Inflammatory macrophage treated with lipopolysaccharide for 4 hours (primary cell): ENCODE data around the gene LILRB2.
A peak's percentile ranks its signal among the peaks of the same experiment; 100 is the strongest.
"Not testable (repeated sequence)": the region's sequence is repeated elsewhere in the genome, so short reads cannot be mapped to it uniquely, and the experiment has no call there.

Experiments used
- DNase-seq: peaks from one replicate; pipeline ENCODE4 v3.0.0-alpha.2; 2020

Gene LILRB2

DNA sequence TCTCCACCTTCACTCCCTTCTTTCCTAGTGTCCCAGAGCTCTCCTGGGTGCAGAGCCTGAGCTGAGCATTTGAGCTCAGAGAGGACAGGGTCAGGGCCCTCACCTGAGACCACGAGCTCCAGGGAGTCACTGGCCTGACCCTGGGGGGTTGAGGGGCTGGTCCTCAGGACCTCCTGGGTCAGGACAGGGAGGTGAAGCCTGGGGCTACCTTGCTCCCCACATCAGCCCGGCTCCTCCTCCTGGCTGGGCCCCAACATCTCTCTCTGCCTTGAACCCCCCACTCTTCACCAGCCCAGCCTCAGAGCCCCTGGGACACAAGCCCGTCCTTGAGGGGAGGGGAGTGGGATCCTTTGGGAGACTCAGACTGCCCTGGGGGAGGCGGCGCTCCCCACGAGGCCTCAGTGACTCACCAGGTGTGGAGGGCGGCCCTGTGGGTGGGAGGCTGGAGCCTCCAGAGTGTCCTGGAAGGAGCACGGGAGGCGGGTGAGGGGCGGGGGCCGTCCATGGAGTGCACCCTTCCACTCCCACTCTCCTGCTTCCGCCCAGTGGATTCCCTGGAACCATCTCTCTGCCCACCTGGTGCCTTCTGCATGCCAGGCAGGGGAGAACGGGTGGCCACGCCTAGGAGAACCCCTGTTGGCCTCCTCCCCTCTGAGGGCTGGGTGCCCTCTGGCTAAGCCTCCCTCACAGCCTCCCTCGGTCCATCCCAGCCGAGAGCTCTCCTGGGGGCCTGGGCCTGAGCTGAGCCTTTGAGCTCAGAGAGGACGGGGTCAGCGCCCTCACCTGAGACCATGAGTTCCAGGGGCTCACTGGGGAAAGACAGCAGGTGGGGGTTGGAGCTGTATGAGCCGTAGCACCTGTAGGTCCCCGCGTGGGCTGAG is 41.2 kb downstream of the LILRB2 start:
- DNase-seq = not testable (repeated sequence)

DNA sequence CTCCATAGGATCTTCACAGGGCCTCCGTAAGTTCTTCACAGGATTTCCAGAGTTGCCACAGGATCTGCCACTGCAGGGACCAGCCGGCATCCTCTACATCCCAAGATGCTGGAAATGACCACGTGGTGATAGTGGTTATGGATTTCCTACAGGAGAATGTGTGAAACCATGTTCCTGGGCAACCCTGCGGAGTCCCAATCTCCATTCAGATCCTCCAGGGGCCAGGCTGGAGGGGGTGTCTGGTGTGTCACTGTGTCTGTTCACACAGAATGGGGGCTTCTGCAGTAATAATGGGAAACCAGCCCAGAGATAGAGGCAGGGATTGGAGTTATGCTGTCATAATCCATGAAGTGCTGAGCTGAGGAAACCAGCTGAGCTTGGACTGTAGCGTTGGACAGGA is 47.0 kb downstream of the LILRB2 start:
- DNase-seq = no peak

DNA sequence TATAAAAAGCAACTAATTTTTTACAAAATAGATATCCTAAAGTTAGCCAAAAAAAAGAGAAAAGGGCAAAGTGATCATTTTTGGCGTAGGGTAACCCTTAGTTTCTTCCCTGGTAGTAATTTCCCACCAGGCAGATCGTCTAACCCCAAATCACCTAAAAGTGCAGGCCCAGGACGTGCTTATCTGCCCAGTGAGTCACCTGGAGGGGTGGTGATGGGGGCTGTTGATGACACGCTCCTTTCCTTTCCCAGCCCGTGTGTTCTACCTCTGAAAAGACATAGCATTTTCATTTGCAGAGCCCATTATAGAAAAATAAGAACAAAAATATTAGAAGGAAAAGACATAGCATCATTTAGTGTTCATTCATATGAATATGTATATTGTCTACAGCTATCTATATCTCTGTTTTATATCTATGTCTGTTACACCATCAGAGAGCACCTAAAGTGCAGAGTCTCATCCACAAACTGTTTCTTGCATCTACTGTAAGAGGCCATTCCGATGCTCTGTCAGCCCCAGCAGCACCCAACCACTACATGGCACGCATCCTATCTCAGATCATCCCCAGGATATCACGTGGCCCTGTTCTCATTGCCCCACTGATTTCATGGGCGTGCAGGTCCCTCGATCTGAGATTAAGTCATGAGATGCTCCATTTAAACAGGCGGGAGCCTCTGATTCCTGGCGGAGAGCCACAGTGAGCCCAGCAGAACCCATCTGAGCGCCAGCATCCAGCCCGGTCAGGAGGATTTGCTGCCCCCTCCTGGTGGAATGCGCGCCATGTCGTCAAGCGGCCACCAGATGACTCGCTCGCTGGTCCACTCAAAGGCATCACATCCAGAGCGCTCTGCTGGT is 49.6 kb downstream of the LILRB2 start:
- peak; percentile 55 for DNase-seq

DNA sequence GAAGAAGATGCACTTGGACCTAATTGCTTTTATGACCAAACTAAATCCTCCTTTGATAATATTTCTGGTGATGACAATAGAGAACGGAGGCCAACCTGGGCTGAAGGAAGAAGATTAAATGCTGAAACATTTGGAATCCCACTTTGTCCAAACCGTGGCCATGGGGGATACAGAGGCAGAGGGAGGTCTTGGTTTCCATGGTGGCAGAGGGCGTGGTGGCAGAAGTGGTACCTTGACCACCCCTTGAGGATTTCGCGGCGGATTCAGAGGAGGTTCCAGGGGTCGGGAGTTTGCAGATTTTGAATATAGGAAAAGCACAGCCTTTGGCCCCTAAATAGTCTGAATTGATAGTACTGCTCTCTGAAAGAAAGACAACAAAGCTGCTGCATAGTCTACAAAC is 50.9 kb downstream of the LILRB2 start:
- DNase-seq = no peak

DNA sequence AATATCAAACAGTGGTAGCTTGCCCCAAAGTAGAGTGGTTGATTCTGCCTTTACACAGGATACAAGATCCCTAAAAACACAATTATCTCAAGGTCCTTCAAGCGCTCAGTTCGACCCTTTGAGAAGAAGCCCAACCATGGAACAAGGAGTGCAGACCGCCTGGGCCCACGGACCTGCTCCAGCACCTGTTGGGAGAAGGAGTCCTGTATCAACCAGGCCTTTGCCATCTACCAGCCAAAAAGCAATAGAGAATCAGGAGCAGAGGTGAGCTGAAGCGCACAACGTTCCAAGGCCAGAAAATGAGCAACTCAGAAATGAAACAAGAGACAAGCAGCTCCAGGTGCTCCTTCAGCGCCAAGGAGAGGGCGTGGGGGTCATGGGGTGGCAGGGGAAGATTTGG is 51.8 kb downstream of the LILRB2 start:
- DNase-seq = no peak

DNA sequence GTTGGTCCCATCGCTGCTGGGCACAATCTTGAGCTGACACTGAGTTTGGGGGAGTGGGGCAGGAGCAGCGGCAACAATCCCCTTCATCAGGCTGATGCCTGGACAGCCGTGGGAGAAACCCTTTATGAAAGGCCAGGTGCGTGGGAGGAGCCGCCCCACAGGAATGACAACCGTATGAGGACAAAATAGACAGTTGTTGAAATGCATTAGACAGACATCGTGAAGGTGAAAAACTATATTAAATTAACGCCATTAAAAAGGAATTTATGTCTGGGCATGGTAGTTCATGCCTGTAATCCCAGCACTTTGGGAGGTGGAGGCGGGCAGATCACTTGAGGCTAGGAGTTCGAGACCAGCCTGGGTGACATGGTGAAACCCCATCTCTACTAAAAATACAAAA is 56.3 kb downstream of the LILRB2 start:
- DNase-seq = not testable (repeated sequence)

DNA sequence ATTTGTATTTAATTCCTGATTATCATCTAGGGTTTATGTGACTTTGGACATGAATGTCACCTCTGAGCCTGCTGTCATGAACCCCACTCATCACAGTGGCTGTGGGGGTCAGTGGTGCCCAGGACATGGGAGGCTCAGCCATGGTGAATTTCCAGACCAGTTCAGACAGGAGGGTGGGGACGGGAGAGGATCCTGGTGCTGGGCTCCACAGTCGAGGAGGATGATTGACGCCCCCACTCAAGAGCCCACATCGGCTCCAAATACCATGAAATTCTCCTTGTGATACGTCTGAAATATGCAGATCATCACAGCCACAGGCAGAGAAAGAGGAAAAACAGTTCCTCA is 57.0 kb downstream of the LILRB2 start:
- not testable (repeated sequence) for DNase-seq
